Endometrial microvascular endothelial cells (primary cell): Measurements from ENCODE around the gene UTF1. TPM values are rescaled to one million over a fixed set of nuclear protein-coding genes. Genes with fewer than 3 reads are reported as not detected.

Experiments
- total RNA-seq: library from RNA; depleted of rRNA; stranded (reverse); fragments of >200 nt; gene quantifications from one replicate; pipeline ENCODE4 v1.2.3, GENCODE V29; 2015; ENCODE audit errors: inconsistent ontology term

The UTF1 gene
- total RNA-seq, 1 donor from 2014 or later, result not detected

Other genes starting within 250 kb of the UTF1 start
- not detected for gene ADGRA1, start 142.3 kb upstream of the UTF1 start, total RNA-seq
- not detected for gene KNDC1, start 70.0 kb upstream of the UTF1 start, total RNA-seq
- not detected for gene VENTX, start 7.6 kb downstream of the UTF1 start, total RNA-seq
- gene ADAM8, start 46.7 kb downstream of the UTF1 start, total RNA-seq, result 11.6 TPM
- 63.8 TPM for gene TUBGCP2, start 78.7 kb downstream of the UTF1 start, total RNA-seq
- 35.9 TPM for gene ZNF511, start 78.7 kb downstream of the UTF1 start, total RNA-seq
- gene CALY, start 106.7 kb downstream of the UTF1 start, total RNA-seq, result not detected
- gene PRAP1, start 117.2 kb downstream of the UTF1 start, total RNA-seq, result not detected
- gene FUOM, start 127.8 kb downstream of the UTF1 start, total RNA-seq, result 9.9 TPM
- gene ECHS1, start 143.1 kb downstream of the UTF1 start, total RNA-seq, result 136 TPM
- 9.3 TPM for gene PAOX, start 149.0 kb downstream of the UTF1 start, total RNA-seq
- 28.0 TPM for gene MTG1, start 163.9 kb downstream of the UTF1 start, total RNA-seq
- 0.19 TPM for gene SPRN, start 194.4 kb downstream of the UTF1 start, total RNA-seq
- gene SCART1, start 223.7 kb downstream of the UTF1 start, total RNA-seq, result not detected